BJ (cell line): Measurements from ENCODE around the gene HOXC10. TPM values are rescaled to one million over a fixed set of nuclear protein-coding genes. Genes with fewer than 3 reads are reported as not detected.

Experiments used
- CTCF ChIA-PET: fragments of 350-600 bp; formaldehyde crosslinking; extraction: SDS; loops from one replicate; lab custom pipeline; 2021; ENCODE audit warnings: antibody characterized with exemption, inconsistent platforms; lab: Yijun Ruan, JAX
- POLR2A ChIA-PET: fragments of 300-600 bp; sonication (Branson Sonifier 250); formaldehyde crosslinking; extraction: SDS; loops from one replicate; lab custom pipeline; 2021; ENCODE audit warnings: antibody characterized with exemption; lab: Charles Lee
- DNase-seq: peaks from one replicate; pipeline ENCODE4 v3.0.0-alpha.2; 2011; ENCODE audit warnings: low read depth
- H3K27me3 ChIP-seq: 2 replicates; pipeline ENCODE4 v1.6.0; 2011; ENCODE audit warnings: low read length; ENCODE audit not compliant: control insufficient read depth, insufficient read depth
- H3K36me3 ChIP-seq: 2 replicates; pipeline ENCODE4 v1.5.1; 2011; ENCODE audit warnings: low read length; ENCODE audit not compliant: control insufficient read depth, insufficient read depth
- H3K4me3 ChIP-seq: 2 replicates; pipeline ENCODE4 v1.5.1; 2011; ENCODE audit warnings: low read depth, mild to moderate bottlenecking, control low read depth, low read length
- CTCF ChIP-seq: IDR thresholded peaks from 2 replicates; pipeline ENCODE4 v1.5.1; 2011; ENCODE audit warnings: low read depth, mild to moderate bottlenecking, control low read depth, inconsistent platforms, low read length, moderate library complexity; ENCODE audit not compliant: insufficient read depth
- polyA plus RNA-seq: library from polyadenylated mRNA; depleted of rRNA; stranded (reverse); fragments of >200 nt; gene quantifications from 2 replicates; pipeline ENCODE4 v1.2.3, GENCODE V29; 2011

HOXC10 gene
- polyA plus RNA-seq, 1 experiment = 13.9 TPM

GRCh38 chr12:53983950-53984572 is 885 bp upstream of the HOXC10 start:
- H3K27me3 ChIP-seq = peaks cover 2% of the 10 kb centered on the region; the same call in 1 of the 2 replicates
- ChIA-PET CTCF (interaction anchor here (0.8 to 5.8 kb wide), 18 partner anchors 8 to 241 kb away, joined by 3 to 90 read pairs (median 6); partner anchors contain the start of genes HOXC11, HOXC12, HOXC5 and HOXC8), POLR2A (interaction anchor here (0.8 kb wide), 1 partner anchor 213 kb away, joined by 4 read pairs; no protein-coding TSS in a partner anchor)
- H3K4me3 ChIP-seq = peak overlapping the region; percentile 46
- no peak for TF ChIP-seq CTCF
- H3K36me3 ChIP-seq = no peaks in the 10 kb centered on the region
- no peak for DNase-seq

- no peak for TF ChIP-seq CTCF
- POLR2A ChIA-PET = no interaction called here
Measured at GRCh38 chr12:53985692-53985993, 697 bp downstream of the HOXC10 start.

GRCh38 chr12:53985994-53986685 is 1.2 kb downstream of the HOXC10 start:
- POLR2A ChIA-PET = no interaction called here

More at GRCh38 chr12:53985692-53985993, 697 bp downstream of the HOXC10 start:
- CTCF ChIA-PET = interaction anchor here (0.8 to 5.8 kb wide), 29 partner anchors 10 to 418 kb away, joined by 3 to 90 read pairs (median 6); partner anchors contain the start of genes HOXC5, HOXC8, HOXC9 and SMUG1
- H3K4me3 ChIP-seq = peak overlapping the region; percentile 60
- H3K27me3 ChIP-seq = peaks cover 2% of the 10 kb centered on the region; the same call in 1 of the 2 replicates
- H3K36me3 ChIP-seq = no peaks in the 10 kb centered on the region; the same call in 1 of the 2 replicates
- no peak for DNase-seq

GRCh38 chr12:53986686-53987483 is 1.9 kb downstream of the HOXC10 start:
- Histone ChIP-seq H3K27me3 (peaks cover 5% of the 10 kb centered on the region; the same call in 1 of the 2 replicates), H3K36me3 (no peaks in the 10 kb centered on the region; the same call in 1 of the 2 replicates), H3K4me3 (peak overlapping the region; percentile 60)
- no peak for TF ChIP-seq CTCF
- no peak for DNase-seq
- ChIA-PET CTCF (interaction anchor here (0.9 to 5.8 kb wide), 12 partner anchors 13 to 240 kb away, joined by 3 to 90 read pairs (median 11); partner anchors contain the start of genes HOXC5, HOXC8 and HOXC9), POLR2A (no interaction called here)

More at GRCh38 chr12:53985994-53986685, 1.2 kb downstream of the HOXC10 start:
- CTCF ChIA-PET = interaction anchor here (0.8 to 5.8 kb wide), 28 partner anchors 10 to 418 kb away, joined by 3 to 90 read pairs (median 6); partner anchors contain the start of genes HOXC5, HOXC8 and HOXC9
- Histone ChIP-seq H3K36me3 (no peaks in the 10 kb centered on the region; the same call in 1 of the 2 replicates), H3K27me3 (peaks cover 3% of the 10 kb centered on the region; the same call in 1 of the 2 replicates), H3K4me3 (peak overlapping the region; percentile 60)
- no peak for DNase-seq
- TF ChIP-seq CTCF = no peak
